Measurements from ENCODE around the gene CD2AP.

- TF ChIP-seq ZNF274 (IDR thresholded peaks at IDR 0.05; ENCODE audit: borderline replicate concordance, extremely low read depth, low read length) (no peak), RAD21 (IDR thresholded peaks at IDR 0.05 in 1 of 2, conservative IDR thresholded peaks at IDR 0.05 in 1 of 2; ENCODE audit: low read depth in 2 of 2, low read length in 2 of 2) (no peak)
- TF ChIP-seq, protein P1, sequence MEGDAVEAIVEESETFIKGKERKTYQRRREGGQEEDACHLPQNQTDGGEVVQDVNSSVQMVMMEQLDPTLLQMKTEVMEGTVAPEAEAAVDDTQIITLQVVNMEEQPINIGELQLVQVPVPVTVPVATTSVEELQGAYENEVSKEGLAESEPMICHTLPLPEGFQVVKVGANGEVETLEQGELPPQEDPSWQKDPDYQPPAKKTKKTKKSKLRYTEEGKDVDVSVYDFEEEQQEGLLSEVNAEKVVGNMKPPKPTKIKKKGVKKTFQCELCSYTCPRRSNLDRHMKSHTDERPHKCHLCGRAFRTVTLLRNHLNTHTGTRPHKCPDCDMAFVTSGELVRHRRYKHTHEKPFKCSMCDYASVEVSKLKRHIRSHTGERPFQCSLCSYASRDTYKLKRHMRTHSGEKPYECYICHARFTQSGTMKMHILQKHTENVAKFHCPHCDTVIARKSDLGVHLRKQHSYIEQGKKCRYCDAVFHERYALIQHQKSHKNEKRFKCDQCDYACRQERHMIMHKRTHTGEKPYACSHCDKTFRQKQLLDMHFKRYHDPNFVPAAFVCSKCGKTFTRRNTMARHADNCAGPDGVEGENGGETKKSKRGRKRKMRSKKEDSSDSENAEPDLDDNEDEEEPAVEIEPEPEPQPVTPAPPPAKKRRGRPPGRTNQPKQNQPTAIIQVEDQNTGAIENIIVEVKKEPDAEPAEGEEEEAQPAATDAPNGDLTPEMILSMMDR (IDR thresholded peaks at IDR 0.05; ENCODE audit: control extremely low read depth in 1 of 3, insufficient read depth in 1 of 3, low read depth in 1 of 3, low read length in 3 of 3), result no peak
Measured at GRCh38 chr6:47655719-47656595, 178.4 kb downstream of the CD2AP start.
